IPS-15b (cell line): ENCODE data around the gene FBXW4.

Source experiments
- H3K27me3 ChIP-seq: one replicate; pipeline ENCODE4 v1.6.1; 2013; ENCODE audit warnings: low read length; ENCODE audit not compliant: control insufficient read depth, insufficient read depth
- H3K36me3 ChIP-seq: one replicate; pipeline ENCODE4 v1.6.1; 2013; ENCODE audit warnings: low read length; ENCODE audit not compliant: control insufficient read depth, insufficient read depth
- H3K4me1 ChIP-seq: one replicate; pipeline ENCODE4 v1.6.1; 2013; ENCODE audit warnings: mild to moderate bottlenecking, low read length; ENCODE audit not compliant: control insufficient read depth, insufficient read depth
- H3K4me3 ChIP-seq: one replicate; pipeline ENCODE4 v1.5.1; 2013; ENCODE audit warnings: low read depth, low read length
- H3K9ac ChIP-seq: one replicate; pipeline ENCODE4 v1.6.1; 2013; ENCODE audit warnings: low read depth, mild to moderate bottlenecking, low read length
- H3K9me3 ChIP-seq: one replicate; pipeline ENCODE4 v1.6.1; 2013; ENCODE audit warnings: mild to moderate bottlenecking, low read length; ENCODE audit not compliant: control insufficient read depth, insufficient read depth

FBXW4 gene

GRCh38 chr10:101629837-101630632 is 64.9 kb downstream of the FBXW4 start:
- H3K36me3 ChIP-seq, result peaks cover 2% of the 10 kb centered on the region
- H3K4me1 ChIP-seq, result no peaks in the 10 kb centered on the region
- H3K4me3 ChIP-seq, result no peak overlapping the region
- H3K9me3 ChIP-seq, result no peaks in the 10 kb centered on the region
- no peak overlapping the region for H3K9ac ChIP-seq
- no peaks in the 10 kb centered on the region for H3K27me3 ChIP-seq

- no peak overlapping the region for H3K9ac ChIP-seq
- H3K4me3 ChIP-seq, result no peak overlapping the region
- H3K27me3 ChIP-seq, result no peaks in the 10 kb centered on the region
- no peaks in the 10 kb centered on the region for H3K9me3 ChIP-seq
- peaks cover 2% of the 10 kb centered on the region for H3K36me3 ChIP-seq
- H3K4me1 ChIP-seq, result no peaks in the 10 kb centered on the region
Measured at GRCh38 chr10:101625821-101626412, 69.1 kb downstream of the FBXW4 start.

GRCh38 chr10:101624526-101625102 is 70.4 kb downstream of the FBXW4 start:
- Histone ChIP-seq H3K4me1 (peaks cover 2% of the 10 kb centered on the region), H3K36me3 (peaks cover 2% of the 10 kb centered on the region), H3K9me3 (no peaks in the 10 kb centered on the region), H3K27me3 (no peaks in the 10 kb centered on the region), H3K9ac (no peak overlapping the region), H3K4me3 (no peak overlapping the region)

- Histone ChIP-seq H3K36me3 (peaks cover 2% of the 10 kb centered on the region), H3K27me3 (no peaks in the 10 kb centered on the region), H3K4me1 (peaks cover 2% of the 10 kb centered on the region), H3K4me3 (no peak overlapping the region), H3K9me3 (no peaks in the 10 kb centered on the region), H3K9ac (no peak overlapping the region)
Measured at GRCh38 chr10:101623528-101623927, 71.4 kb downstream of the FBXW4 start.

- H3K4me1 ChIP-seq, result peaks cover 6% of the 10 kb centered on the region
- H3K4me3 ChIP-seq, result no peak overlapping the region
- no peaks in the 10 kb centered on the region for H3K9me3 ChIP-seq
- H3K36me3 ChIP-seq, result no peaks in the 10 kb centered on the region
- no peaks in the 10 kb centered on the region for H3K27me3 ChIP-seq
- H3K9ac ChIP-seq, result no peak overlapping the region
Measured at GRCh38 chr10:101619983-101620382, 75.0 kb downstream of the FBXW4 start.

GRCh38 chr10:101618871-101619270 is 76.1 kb downstream of the FBXW4 start:
- Histone ChIP-seq H3K4me1 (peaks cover 10% of the 10 kb centered on the region), H3K4me3 (no peak overlapping the region), H3K9me3 (no peaks in the 10 kb centered on the region), H3K9ac (no peak overlapping the region), H3K27me3 (no peaks in the 10 kb centered on the region), H3K36me3 (no peaks in the 10 kb centered on the region)

- Histone ChIP-seq H3K9ac (no peak overlapping the region), H3K36me3 (no peaks in the 10 kb centered on the region), H3K4me1 (peaks cover 10% of the 10 kb centered on the region), H3K9me3 (no peaks in the 10 kb centered on the region), H3K4me3 (no peak overlapping the region), H3K27me3 (no peaks in the 10 kb centered on the region)
Measured at GRCh38 chr10:101617824-101618568, 77.0 kb downstream of the FBXW4 start.

- H3K4me1 ChIP-seq, result peaks cover 10% of the 10 kb centered on the region
- H3K9ac ChIP-seq, result no peak overlapping the region
Measured at GRCh38 chr10:101617102-101617823, 77.7 kb downstream of the FBXW4 start.

GRCh38 chr10:101616415-101617101 is 78.4 kb downstream of the FBXW4 start:
- peaks cover 10% of the 10 kb centered on the region for H3K4me1 ChIP-seq

More at GRCh38 chr10:101617102-101617823, 77.7 kb downstream of the FBXW4 start:
- Histone ChIP-seq H3K4me3 (no peak overlapping the region), H3K27me3 (no peaks in the 10 kb centered on the region), H3K9me3 (no peaks in the 10 kb centered on the region), H3K36me3 (peaks cover 1% of the 10 kb centered on the region)

GRCh38 chr10:101615525-101616116 is 79.3 kb downstream of the FBXW4 start:
- peaks cover 10% of the 10 kb centered on the region for H3K4me1 ChIP-seq
- H3K27me3 ChIP-seq, result no peaks in the 10 kb centered on the region
- H3K36me3 ChIP-seq, result peaks cover 18% of the 10 kb centered on the region
- no peak overlapping the region for H3K4me3 ChIP-seq
- peak overlapping the region; percentile 37 for H3K9ac ChIP-seq
- no peaks in the 10 kb centered on the region for H3K9me3 ChIP-seq

More at GRCh38 chr10:101616415-101617101, 78.4 kb downstream of the FBXW4 start:
- Histone ChIP-seq H3K36me3 (peaks cover 8% of the 10 kb centered on the region), H3K27me3 (no peaks in the 10 kb centered on the region), H3K4me3 (no peak overlapping the region), H3K9ac (no peak overlapping the region), H3K9me3 (no peaks in the 10 kb centered on the region)
